Measurements from ENCODE around the gene SESN3.
A peak's percentile ranks its signal among the peaks of the same experiment; 100 is the strongest.

SESN3 gene

GRCh38 chr11:95254131-95254704 is 23.2 kb upstream of the SESN3 start:
- H3K36me3 ChIP-seq (ENCODE audit: control insufficient read depth in 2 of 2, insufficient read depth in 1 of 2, low read length in 2 of 2) = no peaks in the 10 kb centered on the region
- H3K9me3 ChIP-seq (ENCODE audit: control insufficient read depth, insufficient read depth, low read depth, low read length) = no peaks in the 10 kb centered on the region
- peaks cover 14% of the 10 kb centered on the region for H3K4me1 ChIP-seq (ENCODE audit: control insufficient read depth, insufficient read depth, low read length)
- peak overlapping the region; percentile 29; the same call in 1 of the 2 replicates for H3K27ac ChIP-seq (ENCODE audit: extremely low read depth, low read depth, low read length)
- peak overlapping the region; percentile 19 for H3K4me3 ChIP-seq (ENCODE audit: low read depth, low read length)
- ChIA-PET POLR2A (interaction anchor here (0.9 to 2.8 kb wide), 4 partner anchors 12 to 536 kb away, joined by 3 to 13 read pairs (median 8); partner anchors contain the start of genes CEP57, FAM76B and SESN3), CTCF (interaction anchor here (0.6 to 1.0 kb wide), 2 partner anchors 19 to 755 kb away, joined by 4 read pairs; no protein-coding TSS in a partner anchor)
- TF ChIP-seq PRDM6 (tag by site-specific recombination; IDR thresholded peaks at IDR 0.05) (no peak), ZNF280C (tag by site-specific recombination; IDR thresholded peaks at IDR 0.05) (no peak), ZNF629 (tag by site-specific recombination; IDR thresholded peaks at IDR 0.05) (0 out of 2 replicates have a peak, but pooled peaks have one; percentile 33), OVOL3 (tag by site-specific recombination; IDR thresholded peaks at IDR 0.05) (no peak), ZNF19 (tag by site-specific recombination; IDR thresholded peaks at IDR 0.05; ENCODE audit: low read depth) (no peak), ZNF174 (tag by site-specific recombination; IDR thresholded peaks at IDR 0.05) (no peak), ZXDB (tag by site-specific recombination; IDR thresholded peaks at IDR 0.05) (peak; percentile 77), ZNF169 (tag by site-specific recombination; IDR thresholded peaks at IDR 0.05) (no peak), ZNF10 (tag by site-specific recombination; IDR thresholded peaks at IDR 0.05) (no peak), ZNF18 (tag by site-specific recombination; IDR thresholded peaks at IDR 0.05) (no peak), ZNF544 (tag by site-specific recombination; IDR thresholded peaks at IDR 0.05) (no peak), ZNF837 (tag by site-specific recombination; IDR thresholded peaks at IDR 0.05) (no peak), KLF9 (tag by site-specific recombination; IDR thresholded peaks at IDR 0.05; ENCODE audit: low read depth) (no peak), ZNF600 (tag by site-specific recombination; IDR thresholded peaks at IDR 0.05) (no peak), ZFP3 (tag by site-specific recombination; IDR thresholded peaks at IDR 0.05; ENCODE audit: low read depth) (no peak), OSR2 (tag by site-specific recombination; IDR thresholded peaks at IDR 0.05) (no peak), BCL11A (tag by site-specific recombination; IDR thresholded peaks at IDR 0.05; ENCODE audit: low read depth) (no peak), ZNF488 (tag by site-specific recombination; IDR thresholded peaks at IDR 0.05) (no peak), ZNF341 (tag by site-specific recombination; IDR thresholded peaks at IDR 0.05; ENCODE audit: low read depth) (peak; percentile 59), ZNF133 (tag by site-specific recombination; IDR thresholded peaks at IDR 0.05) (no peak), ZNF664 (tag by site-specific recombination; IDR thresholded peaks at IDR 0.05) (no peak), ZNF2 (tag by site-specific recombination; IDR thresholded peaks at IDR 0.05) (no peak), ELK4 (IDR thresholded peaks at IDR 0.05; ENCODE audit: borderline replicate concordance, low read depth, low read length) (no peak), REPIN1 (tag by site-specific recombination; IDR thresholded peaks at IDR 0.05; ENCODE audit: low read depth) (no peak), ATF2 (tag by site-specific recombination; IDR thresholded peaks at IDR 0.05; ENCODE audit: low read depth) (peak; percentile 67), ZBTB26 (tag by site-specific recombination; optimal IDR thresholded peaks at IDR 0.05) (no peak), ZNF843 (tag by site-specific recombination; IDR thresholded peaks at IDR 0.05) (no peak), ZNF654 (tag by site-specific recombination; IDR thresholded peaks at IDR 0.05; ENCODE audit: low read depth) (no peak), SP2 (tag by site-specific recombination; IDR thresholded peaks at IDR 0.05) (peak; percentile 21; the same call in 1 of the 2 replicates)

Data from HEK293 (cell line).